ENCODE results near the gene NLRP7. TPM values are rescaled to one million over a fixed set of nuclear protein-coding genes. Genes with fewer than 3 reads are reported as not detected.

Gene NLRP7
- total and polyA plus RNA-seq, 2 of the 13 experiments (the other 11 are each of a cell fraction or from before 2014, with no cell fraction given) = not detected

DNA sequence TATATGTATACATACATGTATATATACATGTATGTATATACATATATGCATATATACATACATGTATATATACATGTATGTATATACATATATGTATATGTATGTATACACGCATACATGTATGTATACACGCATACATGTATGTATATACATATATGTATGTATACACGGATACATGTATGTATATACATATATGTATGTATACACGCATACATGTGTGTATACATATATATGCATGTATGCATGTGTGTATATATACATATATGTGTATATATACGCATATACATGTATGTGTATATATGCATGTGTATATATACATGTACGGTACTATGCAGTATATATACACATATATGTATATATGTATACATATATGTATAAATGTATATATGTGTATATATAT is 44.0 kb downstream of the NLRP7 start:
- 75% methylated on average over 6 of the region's 6 CpGs for WGBS (ENCODE audit: low lambda C conversion rate)
- peaks cover 2 to 16% of the 10 kb centered on the region in 2 experiments; a peak in 2 of 5 replicates for H3K27me3 ChIP-seq (ENCODE audit: control insufficient read depth in 1 of 2, insufficient read depth in 2 of 2, low read length in 2 of 2)
- ATAC-seq = no peak
- ChIA-PET POLR2A (no interaction called here), CTCF (ENCODE audit: low intra/inter-chr PET ratio, low total read pairs) (no interaction called here)
- no peak overlapping the region for H3K4me3 ChIP-seq (replicated peaks in 1 of 3; ENCODE audit: insufficient read depth in 1 of 3, low read depth in 2 of 3, low read length in 3 of 3)
- no peaks in the 10 kb centered on the region for H3K79me2 ChIP-seq (ENCODE audit: insufficient read depth, low read length)
- no peaks in the 10 kb centered on the region for H4K20me1 ChIP-seq (ENCODE audit: insufficient read depth, low read length)
- no peak overlapping the region for H3K9ac ChIP-seq (ENCODE audit: insufficient read depth, low read depth, low read length)
- H3K4me2 ChIP-seq (ENCODE audit: low read depth, low read length) = no peak overlapping the region
- H2AFZ ChIP-seq (ENCODE audit: low read length) = no peak overlapping the region
- no peaks in the 10 kb centered on the region for H3K9me3 ChIP-seq (ENCODE audit: low read length)
- no TSS peak for BruUV-seq (replicated peaks)
- in situ Hi-C loops (cut with HindIII; ENCODE audit: extremely low pct_ligation_motif_present, low pct_unique_long_range_greater_than_20kb) (no loop called here), intact Hi-C loops (cut with micrococcal nuclease; ENCODE audit: unreplicated experiment) (no loop called here)
- H3K4me1 ChIP-seq (ENCODE audit: insufficient read depth, low read length) = no peaks in the 10 kb centered on the region
- no peak for FAIRE-seq
- H3K36me3 ChIP-seq (replicated peaks in 1 of 2; ENCODE audit: control insufficient read depth in 1 of 2, insufficient read depth in 2 of 2, low read length in 2 of 2) = no peaks in the 10 kb centered on the region
- no peak overlapping the region for H3K27ac ChIP-seq (ENCODE audit: extremely low read length, insufficient read depth, low read length)
- TF ChIP-seq ZNF557 (CRISPR knock-in tag; IDR thresholded peaks at IDR 0.05) (no peak), HMGA1 (CRISPR knock-in tag; conservative IDR thresholded peaks at IDR 0.05) (no peak), ZNF614 (CRISPR knock-in tag; IDR thresholded peaks at IDR 0.05; ENCODE audit: borderline replicate concordance) (no peak), ZEB1 (IDR thresholded peaks at IDR 0.05; ENCODE audit: insufficient replicate concordance, low read depth) (no peak), NR1H2 (CRISPR knock-in tag; IDR thresholded peaks at IDR 0.05; ENCODE audit: borderline replicate concordance, low read depth) (no peak), ZFP36L1 (CRISPR knock-in tag; IDR thresholded peaks at IDR 0.05) (no peak), ZNF264 (CRISPR knock-in tag; IDR thresholded peaks at IDR 0.05) (no peak), JDP2 (CRISPR knock-in tag; IDR thresholded peaks at IDR 0.05; ENCODE audit: borderline replicate concordance) (no peak), KDM6A (CRISPR knock-in tag; IDR thresholded peaks at IDR 0.05; ENCODE audit: low read depth) (no peak), NFE2L2 (IDR thresholded peaks at IDR 0.05; ENCODE audit: low read length) (no peak), ZNF121 (CRISPR knock-in tag; IDR thresholded peaks at IDR 0.05) (no peak), ONECUT2 (CRISPR knock-in tag; IDR thresholded peaks at IDR 0.05) (no peak), TOPORS (CRISPR knock-in tag; IDR thresholded peaks at IDR 0.05) (no peak), STAT5B (CRISPR knock-in tag; IDR thresholded peaks at IDR 0.05) (no peak), AKAP8 (CRISPR knock-in tag; IDR thresholded peaks at IDR 0.05) (no peak), ZNF253 (CRISPR knock-in tag; IDR thresholded peaks at IDR 0.05; ENCODE audit: borderline replicate concordance) (no peak)
- TF ChIP-seq, protein P1, sequence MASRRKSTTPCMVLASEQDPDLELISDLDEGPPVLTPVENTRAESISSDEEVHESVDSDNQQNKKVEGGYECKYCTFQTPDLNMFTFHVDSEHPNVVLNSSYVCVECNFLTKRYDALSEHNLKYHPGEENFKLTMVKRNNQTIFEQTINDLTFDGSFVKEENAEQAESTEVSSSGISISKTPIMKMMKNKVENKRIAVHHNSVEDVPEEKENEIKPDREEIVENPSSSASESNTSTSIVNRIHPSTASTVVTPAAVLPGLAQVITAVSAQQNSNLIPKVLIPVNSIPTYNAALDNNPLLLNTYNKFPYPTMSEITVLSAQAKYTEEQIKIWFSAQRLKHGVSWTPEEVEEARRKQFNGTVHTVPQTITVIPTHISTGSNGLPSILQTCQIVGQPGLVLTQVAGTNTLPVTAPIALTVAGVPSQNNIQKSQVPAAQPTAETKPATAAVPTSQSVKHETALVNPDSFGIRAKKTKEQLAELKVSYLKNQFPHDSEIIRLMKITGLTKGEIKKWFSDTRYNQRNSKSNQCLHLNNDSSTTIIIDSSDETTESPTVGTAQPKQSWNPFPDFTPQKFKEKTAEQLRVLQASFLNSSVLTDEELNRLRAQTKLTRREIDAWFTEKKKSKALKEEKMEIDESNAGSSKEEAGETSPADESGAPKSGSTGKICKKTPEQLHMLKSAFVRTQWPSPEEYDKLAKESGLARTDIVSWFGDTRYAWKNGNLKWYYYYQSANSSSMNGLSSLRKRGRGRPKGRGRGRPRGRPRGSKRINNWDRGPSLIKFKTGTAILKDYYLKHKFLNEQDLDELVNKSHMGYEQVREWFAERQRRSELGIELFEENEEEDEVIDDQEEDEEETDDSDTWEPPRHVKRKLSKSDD (CRISPR knock-in tag; IDR thresholded peaks at IDR 0.05; ENCODE audit: low read depth) = no peak
- DNase-seq (ENCODE audit: low spot score) = no peak
